GM12878 (cell line): ENCODE data around the gene CFAP90.

Experiments used
- BCL3 ChIP-seq: IDR thresholded peaks from 2 replicates; pipeline ENCODE4 v1.6.1; 2011; ENCODE audit warnings: borderline replicate concordance, low read depth, mild to moderate bottlenecking, moderate library complexity, low read length; ENCODE audit not compliant: insufficient read depth, poor library complexity, severe bottlenecking
- SRF ChIP-seq, 2 experiments: IDR thresholded peaks; 2 replicates each; pipeline ENCODE4 v1.6.1; 2011; ENCODE audit warnings: low read depth in 2 of 2, low read length in 2 of 2, mild to moderate bottlenecking in 1 of 2, moderate library complexity in 1 of 2

GRCh38 chr5:7857361-7857760 is 6.4 kb upstream of the CFAP90 start:
- TF ChIP-seq SRF (IDR thresholded peaks at IDR 0.05; ENCODE audit: low read depth in 2 of 2, low read length in 2 of 2): no peak
- TF ChIP-seq BCL3: no peak
